ENCODE measurements around the gene POLRMT.

DNA sequence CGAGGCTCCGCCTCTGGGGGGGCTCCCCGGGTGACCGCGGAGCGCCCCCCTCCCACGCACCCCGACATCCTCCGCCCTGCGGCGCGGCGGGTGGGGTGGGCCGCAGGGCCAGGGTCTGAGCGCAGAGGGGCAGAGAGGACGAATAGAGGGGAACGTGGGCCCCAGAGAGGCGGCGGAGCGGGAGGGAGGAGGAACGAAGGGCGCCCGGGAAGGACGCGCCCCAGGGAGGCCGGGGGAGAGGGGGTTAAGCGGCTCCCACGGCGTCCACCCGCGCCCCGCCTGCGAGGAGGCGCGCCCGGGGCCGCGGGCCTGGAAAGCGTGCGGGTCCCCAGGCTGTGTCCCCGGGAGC is 42.6 kb downstream of the POLRMT start:
- TF ChIP-seq, protein P1, sequence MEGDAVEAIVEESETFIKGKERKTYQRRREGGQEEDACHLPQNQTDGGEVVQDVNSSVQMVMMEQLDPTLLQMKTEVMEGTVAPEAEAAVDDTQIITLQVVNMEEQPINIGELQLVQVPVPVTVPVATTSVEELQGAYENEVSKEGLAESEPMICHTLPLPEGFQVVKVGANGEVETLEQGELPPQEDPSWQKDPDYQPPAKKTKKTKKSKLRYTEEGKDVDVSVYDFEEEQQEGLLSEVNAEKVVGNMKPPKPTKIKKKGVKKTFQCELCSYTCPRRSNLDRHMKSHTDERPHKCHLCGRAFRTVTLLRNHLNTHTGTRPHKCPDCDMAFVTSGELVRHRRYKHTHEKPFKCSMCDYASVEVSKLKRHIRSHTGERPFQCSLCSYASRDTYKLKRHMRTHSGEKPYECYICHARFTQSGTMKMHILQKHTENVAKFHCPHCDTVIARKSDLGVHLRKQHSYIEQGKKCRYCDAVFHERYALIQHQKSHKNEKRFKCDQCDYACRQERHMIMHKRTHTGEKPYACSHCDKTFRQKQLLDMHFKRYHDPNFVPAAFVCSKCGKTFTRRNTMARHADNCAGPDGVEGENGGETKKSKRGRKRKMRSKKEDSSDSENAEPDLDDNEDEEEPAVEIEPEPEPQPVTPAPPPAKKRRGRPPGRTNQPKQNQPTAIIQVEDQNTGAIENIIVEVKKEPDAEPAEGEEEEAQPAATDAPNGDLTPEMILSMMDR (IDR thresholded peaks at IDR 0.05), result no peak
- TF ChIP-seq EP300 (IDR thresholded peaks at IDR 0.05) (no peak), POLR2AphosphoS5 (IDR thresholded peaks at IDR 0.05) (no peak)
